Dendritic cell treated with granulocyte-macrophage colony-stimulating factor and Interleukin-4, amounts not matched to agents 40 ng/mL and 50 ng/mL, for 4 days (primary cell): Measurements from ENCODE around the gene CD48.
A peak's percentile ranks its signal among the peaks of the same experiment; 100 is the strongest.
"Not testable (repeated sequence)": the region's sequence is repeated elsewhere in the genome, so short reads cannot be mapped to it uniquely, and the experiment has no call there.

Source experiments
- H3K27ac Mint-ChIP-seq: one replicate; pipeline ENCODE4 v1.8.0; 2022; ENCODE audit warnings: mild to moderate bottlenecking, mixed read lengths
- H3K27me3 Mint-ChIP-seq: one replicate; pipeline ENCODE4 v1.8.0; 2022; ENCODE audit warnings: mild to moderate bottlenecking, mixed read lengths
- H3K36me3 Mint-ChIP-seq: one replicate; pipeline ENCODE4 v1.8.0; 2022; ENCODE audit warnings: low read depth, mixed read lengths
- H3K4me1 Mint-ChIP-seq: one replicate; pipeline ENCODE4 v1.8.0; 2022; ENCODE audit warnings: low read depth, mixed read lengths
- H3K4me3 Mint-ChIP-seq: one replicate; pipeline ENCODE4 v1.8.0; 2022; ENCODE audit warnings: mild to moderate bottlenecking, moderate library complexity, mixed read lengths
- H3K9me3 Mint-ChIP-seq: one replicate; pipeline ENCODE4 v1.8.0; 2022; ENCODE audit warnings: mixed read lengths
- intact Hi-C: fragments of 100-400 bp; cut with micrococcal nuclease; formaldehyde crosslinking; loops from one replicate; pipeline ENCODE4 v1.15.0; 2022

Gene CD48

GRCh38 chr1:160731990-160732389 lies 20.4 kb upstream of the CD48 start:
- Mint-ChIP-seq H3K4me3 (no peak overlapping the region), H3K36me3 (peaks cover 8% of the 10 kb centered on the region), H3K27ac (peak overlapping the region; percentile 0), H3K27me3 (no peaks in the 10 kb centered on the region), H3K4me1 (peaks cover 30% of the 10 kb centered on the region), H3K9me3 (peaks cover 21% of the 10 kb centered on the region)
- intact Hi-C loops, result no loop called here

DNA sequence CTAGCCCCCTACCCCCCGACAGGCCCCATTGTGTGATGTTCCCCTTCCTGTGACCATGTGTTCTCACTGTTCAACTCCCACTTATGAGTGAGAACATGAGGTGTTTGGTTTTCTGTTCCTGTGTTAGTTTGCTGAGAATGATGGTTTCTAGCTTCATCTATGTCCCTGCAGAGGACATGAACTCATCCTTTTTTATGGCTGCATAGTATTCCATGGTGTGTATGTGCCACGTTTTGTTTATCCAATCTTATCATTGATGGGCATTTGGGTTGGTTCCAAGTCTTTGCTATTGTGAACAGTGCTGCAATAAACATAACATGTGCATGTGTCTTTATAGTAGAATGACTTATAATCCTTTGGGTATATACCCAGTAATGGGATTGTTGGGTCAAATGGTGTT lies 19.9 kb upstream of the CD48 start:
- intact Hi-C loops, H3K36me3 Mint-ChIP-seq, H3K27me3 Mint-ChIP-seq, H3K4me3 Mint-ChIP-seq: not testable (repeated sequence)
- Mint-ChIP-seq H3K9me3 (peaks cover 17% of the 10 kb centered on the region), H3K4me1 (peaks cover 30% of the 10 kb centered on the region), H3K27ac (peak overlapping the region; percentile 0)

GRCh38 chr1:160727316-160727640 lies 15.7 kb upstream of the CD48 start:
- no peaks in the 10 kb centered on the region for H3K36me3 Mint-ChIP-seq
- H3K4me3 Mint-ChIP-seq, result no peak overlapping the region
- H3K27me3 Mint-ChIP-seq, result no peaks in the 10 kb centered on the region
- peaks cover 26% of the 10 kb centered on the region for H3K4me1 Mint-ChIP-seq
- no peaks in the 10 kb centered on the region for H3K9me3 Mint-ChIP-seq
- intact Hi-C loops, result loop anchor here (1.0 to 5.0 kb wide), 3 partner anchors 41 to 227 kb away; partner anchors contain the start of gene ITLN2
- H3K27ac Mint-ChIP-seq, result no peak overlapping the region

- H3K9me3 Mint-ChIP-seq, result no peaks in the 10 kb centered on the region
- H3K4me3 Mint-ChIP-seq, result no peak overlapping the region
- H3K27me3 Mint-ChIP-seq, result no peaks in the 10 kb centered on the region
- intact Hi-C loops, result loop anchor here (1.0 to 5.0 kb wide), 4 partner anchors 42 to 228 kb away; partner anchors contain the start of gene ITLN2
- peaks cover 22% of the 10 kb centered on the region for H3K4me1 Mint-ChIP-seq
- H3K36me3 Mint-ChIP-seq, result no peaks in the 10 kb centered on the region
- no peak overlapping the region for H3K27ac Mint-ChIP-seq
Observed at GRCh38 chr1:160726498-160727315, 15.1 kb upstream of the CD48 start.

GRCh38 chr1:160726114-160726497 lies 14.5 kb upstream of the CD48 start:
- H3K27ac Mint-ChIP-seq, result no peak overlapping the region
- H3K36me3 Mint-ChIP-seq, result no peaks in the 10 kb centered on the region

GRCh38 chr1:160724465-160725242 lies 13.0 kb upstream of the CD48 start:
- Mint-ChIP-seq H3K27me3 (no peaks in the 10 kb centered on the region), H3K9me3 (no peaks in the 10 kb centered on the region), H3K27ac (no peak overlapping the region), H3K4me3 (no peak overlapping the region), H3K4me1 (peaks cover 32% of the 10 kb centered on the region), H3K36me3 (no peaks in the 10 kb centered on the region)
- intact Hi-C loops, result loop anchor here (5.0 kb wide), 1 partner anchor 42 kb away; no protein-coding TSS in a partner anchor

More at GRCh38 chr1:160726114-160726497, 14.5 kb upstream of the CD48 start:
- Mint-ChIP-seq H3K4me1 (peaks cover 19% of the 10 kb centered on the region), H3K27me3 (no peaks in the 10 kb centered on the region), H3K4me3 (no peak overlapping the region), H3K9me3 (no peaks in the 10 kb centered on the region)
- intact Hi-C loops, result loop anchor here (1.0 to 5.0 kb wide), 2 partner anchors 44 to 104 kb away; no protein-coding TSS in a partner anchor

DNA sequence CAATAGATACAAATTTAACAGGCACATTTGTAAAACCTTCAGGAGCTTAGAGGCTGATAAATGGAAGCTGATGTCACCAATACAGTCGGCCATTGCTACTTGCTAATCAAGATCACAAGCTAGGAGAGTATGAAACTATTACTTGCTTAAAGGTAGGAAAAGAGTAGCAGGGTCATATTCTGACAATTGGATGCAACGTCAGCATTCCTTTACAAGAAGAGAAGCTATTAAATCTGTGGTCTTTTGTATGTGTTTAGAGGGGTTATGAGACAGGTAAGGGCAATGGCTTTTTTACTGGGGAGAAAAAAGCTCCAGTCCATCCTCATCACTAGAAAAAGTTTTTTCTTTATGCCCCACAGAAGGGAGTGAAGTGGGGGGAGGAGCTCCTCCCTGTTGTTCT lies 11.7 kb upstream of the CD48 start:
- Mint-ChIP-seq H3K36me3 (no peaks in the 10 kb centered on the region), H3K4me1 (peaks cover 46% of the 10 kb centered on the region), H3K4me3 (no peak overlapping the region), H3K27me3 (no peaks in the 10 kb centered on the region), H3K9me3 (no peaks in the 10 kb centered on the region), H3K27ac (no peak overlapping the region)
- intact Hi-C loops, result no loop called here

DNA sequence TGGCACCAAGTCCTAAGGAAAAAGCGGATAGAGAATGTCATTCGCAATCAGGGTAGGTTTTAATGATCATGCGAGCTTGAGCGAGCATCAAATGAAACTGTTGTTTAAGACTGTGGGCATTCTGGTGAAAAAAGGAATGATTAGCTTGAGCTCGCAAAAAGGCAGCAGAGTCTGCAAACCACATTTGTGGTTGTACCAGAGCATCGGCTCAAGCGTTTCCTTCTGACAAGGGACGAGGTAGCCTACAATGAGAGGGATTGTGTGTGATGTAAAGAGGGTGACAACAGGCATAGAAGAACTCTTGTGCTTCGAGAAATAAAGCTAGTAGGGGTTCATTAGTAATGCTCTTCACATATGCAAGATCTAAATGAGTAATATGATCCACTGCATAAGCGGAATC lies 11.1 kb upstream of the CD48 start:
- Mint-ChIP-seq H3K36me3 (no peaks in the 10 kb centered on the region), H3K27me3 (no peaks in the 10 kb centered on the region), H3K27ac (no peak overlapping the region), H3K4me1 (peaks cover 52% of the 10 kb centered on the region), H3K9me3 (no peaks in the 10 kb centered on the region), H3K4me3 (no peak overlapping the region)
- intact Hi-C loops, result no loop called here

- Mint-ChIP-seq H3K36me3 (no peaks in the 10 kb centered on the region), H3K4me1 (peaks cover 64% of the 10 kb centered on the region), H3K4me3 (no peak overlapping the region), H3K9me3 (no peaks in the 10 kb centered on the region), H3K27ac (no peak overlapping the region), H3K27me3 (no peaks in the 10 kb centered on the region)
- intact Hi-C loops, result no loop called here
Observed at GRCh38 chr1:160721473-160721872, 9.9 kb upstream of the CD48 start.

GRCh38 chr1:160720356-160721085 lies 8.9 kb upstream of the CD48 start:
- Mint-ChIP-seq H3K36me3 (no peaks in the 10 kb centered on the region), H3K9me3 (no peaks in the 10 kb centered on the region), H3K4me1 (peaks cover 70% of the 10 kb centered on the region), H3K27ac (peak overlapping the region; percentile 83), H3K4me3 (peak overlapping the region; percentile 6), H3K27me3 (no peaks in the 10 kb centered on the region)
- intact Hi-C loops, result no loop called here

DNA sequence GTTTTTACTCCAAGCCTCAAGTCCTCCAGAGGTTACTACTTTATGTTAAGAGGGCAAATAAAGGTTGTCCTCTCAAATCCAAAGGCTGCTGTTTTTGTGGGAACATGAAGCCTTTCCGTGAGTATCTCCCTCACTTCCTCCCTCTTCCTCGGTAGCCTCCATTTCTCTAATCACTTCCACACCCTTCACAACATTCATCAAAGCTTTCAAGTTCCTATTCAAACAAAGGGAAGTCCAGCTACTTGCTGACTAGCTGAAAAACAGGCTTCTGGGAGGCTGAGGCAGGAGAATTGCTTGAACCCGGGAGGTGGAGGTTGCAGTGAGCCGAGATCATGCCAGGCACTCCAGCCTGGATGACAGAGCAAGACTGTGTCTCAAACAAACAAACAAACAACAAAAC lies 6.6 kb upstream of the CD48 start:
- H3K9me3 Mint-ChIP-seq, result no peaks in the 10 kb centered on the region
- H3K36me3 Mint-ChIP-seq, result no peaks in the 10 kb centered on the region
- H3K27me3 Mint-ChIP-seq, result no peaks in the 10 kb centered on the region
- H3K4me3 Mint-ChIP-seq, result no peak overlapping the region
- intact Hi-C loops, result no loop called here
- H3K4me1 Mint-ChIP-seq, result peaks cover 74% of the 10 kb centered on the region
- peak overlapping the region; percentile 83 for H3K27ac Mint-ChIP-seq

DNA sequence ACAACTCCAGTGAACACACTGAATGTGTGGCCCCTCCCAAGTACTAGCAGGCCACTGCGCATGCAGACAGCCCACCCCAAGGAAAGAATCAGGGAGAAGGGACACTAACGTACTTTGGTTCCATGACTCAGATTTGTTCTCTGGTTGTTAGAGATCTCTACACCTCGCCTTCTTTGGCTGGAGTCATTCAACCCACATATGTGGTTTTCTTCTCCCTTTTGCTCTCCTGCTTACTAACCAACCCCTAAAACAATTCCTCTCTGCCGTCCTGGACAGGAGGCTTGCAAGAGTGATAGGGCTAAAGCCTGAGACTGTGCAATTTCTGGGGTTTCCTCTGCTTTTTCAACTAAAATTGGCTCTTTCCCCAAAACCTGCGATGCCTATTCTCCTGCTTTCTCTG lies 5.7 kb upstream of the CD48 start:
- no peaks in the 10 kb centered on the region for H3K36me3 Mint-ChIP-seq
- intact Hi-C loops, result no loop called here
- H3K27me3 Mint-ChIP-seq, result no peaks in the 10 kb centered on the region
- H3K4me1 Mint-ChIP-seq, result peaks cover 74% of the 10 kb centered on the region
- H3K27ac Mint-ChIP-seq, result peak overlapping the region; percentile 83
- no peak overlapping the region for H3K4me3 Mint-ChIP-seq
- H3K9me3 Mint-ChIP-seq, result no peaks in the 10 kb centered on the region

DNA sequence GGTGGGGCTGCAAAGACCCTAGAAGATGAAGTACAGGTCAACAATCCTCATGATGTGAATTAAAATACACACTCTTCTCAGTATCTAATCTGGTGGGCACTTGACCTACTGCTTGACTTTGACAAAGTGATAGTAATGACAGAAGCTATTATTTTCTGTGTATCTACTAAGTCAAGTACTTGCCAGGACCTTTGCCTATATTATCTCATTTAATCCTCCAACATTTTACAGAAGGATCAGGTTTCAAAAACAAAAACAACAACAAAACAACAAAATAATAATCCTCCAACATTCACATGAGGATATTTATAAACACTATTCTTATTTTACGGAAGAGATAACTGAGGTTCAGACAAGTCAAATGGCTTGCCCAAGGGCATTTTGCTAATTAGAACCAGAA lies 4.4 kb upstream of the CD48 start:
- H3K27ac Mint-ChIP-seq, result no peak overlapping the region
- H3K36me3 Mint-ChIP-seq, result no peaks in the 10 kb centered on the region
- H3K27me3 Mint-ChIP-seq, result no peaks in the 10 kb centered on the region
- intact Hi-C loops, result no loop called here
- no peak overlapping the region for H3K4me3 Mint-ChIP-seq
- H3K9me3 Mint-ChIP-seq, result no peaks in the 10 kb centered on the region
- peaks cover 84% of the 10 kb centered on the region for H3K4me1 Mint-ChIP-seq
